Measurements from ENCODE around the gene RC3H2.

The RC3H2 gene

GRCh38 chr9:122904823-122905710 lies at the start of gene RC3H2:
Gene RC3H2 (minus strand): TSS chr9:122905359. CDS start chr9:122897509, 7,850 bp downstream.
- H3K4me3 ChIP-seq (ENCODE audit: low read length) = peak within 1 kb of the TSS; percentile 94
- TF ChIP-seq ZNF274 (IDR thresholded peaks at IDR 0.05; ENCODE audit: low read depth, low read length) = no peak

- no peak overlapping the region for H3K4me3 ChIP-seq (ENCODE audit: low read length)
- TF ChIP-seq ZNF274 (IDR thresholded peaks at IDR 0.05; ENCODE audit: low read depth, low read length) = no peak
Measured at GRCh38 chr9:122954253-122954691, 49.1 kb upstream of the RC3H2 start.

- no peak for TF ChIP-seq ZNF274 (IDR thresholded peaks at IDR 0.05; ENCODE audit: low read depth, low read length)
- no peak overlapping the region for H3K4me3 ChIP-seq (ENCODE audit: low read length)
Measured at GRCh38 chr9:122951056-122951455, 45.9 kb upstream of the RC3H2 start.

- H3K4me3 ChIP-seq (ENCODE audit: low read length) = no peak overlapping the region
- no peak for TF ChIP-seq ZNF274 (IDR thresholded peaks at IDR 0.05; ENCODE audit: low read depth, low read length)
Measured at GRCh38 chr9:122950263-122950662, 45.1 kb upstream of the RC3H2 start.

GRCh38 chr9:122949696-122950095 lies 44.5 kb upstream of the RC3H2 start:
- no peak overlapping the region for H3K4me3 ChIP-seq (ENCODE audit: low read length)
- TF ChIP-seq ZNF274 (IDR thresholded peaks at IDR 0.05; ENCODE audit: low read depth, low read length) = no peak

- TF ChIP-seq ZNF274 (IDR thresholded peaks at IDR 0.05; ENCODE audit: low read depth, low read length) = no peak
- no peak overlapping the region for H3K4me3 ChIP-seq (ENCODE audit: low read length)
Measured at GRCh38 chr9:122948313-122948712, 43.2 kb upstream of the RC3H2 start.

- no peak overlapping the region for H3K4me3 ChIP-seq (ENCODE audit: low read length)
- no peak for TF ChIP-seq ZNF274 (IDR thresholded peaks at IDR 0.05; ENCODE audit: low read depth, low read length)
Measured at GRCh38 chr9:122946461-122947005, 41.4 kb upstream of the RC3H2 start.

GRCh38 chr9:122944960-122945888 lies 40.1 kb upstream of the RC3H2 start:
- no peak for TF ChIP-seq ZNF274 (IDR thresholded peaks at IDR 0.05; ENCODE audit: low read depth, low read length)
- H3K4me3 ChIP-seq (ENCODE audit: low read length) = no peak overlapping the region

GRCh38 chr9:122941582-122942234 lies 36.5 kb upstream of the RC3H2 start:
- H3K4me3 ChIP-seq (ENCODE audit: low read length) = peak overlapping the region; percentile 85
- no peak for TF ChIP-seq ZNF274 (IDR thresholded peaks at IDR 0.05; ENCODE audit: low read depth, low read length)

GRCh38 chr9:122940749-122941581 lies 35.8 kb upstream of the RC3H2 start, which contains the start of gene RABGAP1:
Gene RABGAP1 (plus strand): TSS chr9:122941020. CDS start chr9:122957060, 16,040 bp downstream.
- H3K4me3 ChIP-seq (ENCODE audit: low read length) = peak within 1 kb of the TSS; percentile 85
- no peak for TF ChIP-seq ZNF274 (IDR thresholded peaks at IDR 0.05; ENCODE audit: low read depth, low read length)

GRCh38 chr9:122940454-122940748 lies 35.2 kb upstream of the RC3H2 start:
- TF ChIP-seq ZNF274 (IDR thresholded peaks at IDR 0.05; ENCODE audit: low read depth, low read length) = no peak
- H3K4me3 ChIP-seq (ENCODE audit: low read length) = peak overlapping the region; percentile 51; the same call in 1 of the 2 replicates

- no peak for TF ChIP-seq ZNF274 (IDR thresholded peaks at IDR 0.05; ENCODE audit: low read depth, low read length)
- no peak overlapping the region for H3K4me3 ChIP-seq (ENCODE audit: low read length)
Measured at GRCh38 chr9:122939601-122940000, 34.4 kb upstream of the RC3H2 start.

GRCh38 chr9:122936883-122937282 lies 31.7 kb upstream of the RC3H2 start:
- no peak overlapping the region for H3K4me3 ChIP-seq (ENCODE audit: low read length)
- no peak for TF ChIP-seq ZNF274 (IDR thresholded peaks at IDR 0.05; ENCODE audit: low read depth, low read length)

Measured in GM08714 (cell line).